Measurements from ENCODE around the gene NADK2.
"Not testable (repeated sequence)": the region's sequence is repeated elsewhere in the genome, so short reads cannot be mapped to it uniquely, and the experiment has no call there.

The NADK2 gene, protein sequence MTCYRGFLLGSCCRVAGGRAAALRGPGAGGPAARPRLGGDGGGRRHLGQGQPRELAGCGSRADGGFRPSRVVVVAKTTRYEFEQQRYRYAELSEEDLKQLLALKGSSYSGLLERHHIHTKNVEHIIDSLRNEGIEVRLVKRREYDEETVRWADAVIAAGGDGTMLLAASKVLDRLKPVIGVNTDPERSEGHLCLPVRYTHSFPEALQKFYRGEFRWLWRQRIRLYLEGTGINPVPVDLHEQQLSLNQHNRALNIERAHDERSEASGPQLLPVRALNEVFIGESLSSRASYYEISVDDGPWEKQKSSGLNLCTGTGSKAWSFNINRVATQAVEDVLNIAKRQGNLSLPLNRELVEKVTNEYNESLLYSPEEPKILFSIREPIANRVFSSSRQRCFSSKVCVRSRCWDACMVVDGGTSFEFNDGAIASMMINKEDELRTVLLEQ

DNA sequence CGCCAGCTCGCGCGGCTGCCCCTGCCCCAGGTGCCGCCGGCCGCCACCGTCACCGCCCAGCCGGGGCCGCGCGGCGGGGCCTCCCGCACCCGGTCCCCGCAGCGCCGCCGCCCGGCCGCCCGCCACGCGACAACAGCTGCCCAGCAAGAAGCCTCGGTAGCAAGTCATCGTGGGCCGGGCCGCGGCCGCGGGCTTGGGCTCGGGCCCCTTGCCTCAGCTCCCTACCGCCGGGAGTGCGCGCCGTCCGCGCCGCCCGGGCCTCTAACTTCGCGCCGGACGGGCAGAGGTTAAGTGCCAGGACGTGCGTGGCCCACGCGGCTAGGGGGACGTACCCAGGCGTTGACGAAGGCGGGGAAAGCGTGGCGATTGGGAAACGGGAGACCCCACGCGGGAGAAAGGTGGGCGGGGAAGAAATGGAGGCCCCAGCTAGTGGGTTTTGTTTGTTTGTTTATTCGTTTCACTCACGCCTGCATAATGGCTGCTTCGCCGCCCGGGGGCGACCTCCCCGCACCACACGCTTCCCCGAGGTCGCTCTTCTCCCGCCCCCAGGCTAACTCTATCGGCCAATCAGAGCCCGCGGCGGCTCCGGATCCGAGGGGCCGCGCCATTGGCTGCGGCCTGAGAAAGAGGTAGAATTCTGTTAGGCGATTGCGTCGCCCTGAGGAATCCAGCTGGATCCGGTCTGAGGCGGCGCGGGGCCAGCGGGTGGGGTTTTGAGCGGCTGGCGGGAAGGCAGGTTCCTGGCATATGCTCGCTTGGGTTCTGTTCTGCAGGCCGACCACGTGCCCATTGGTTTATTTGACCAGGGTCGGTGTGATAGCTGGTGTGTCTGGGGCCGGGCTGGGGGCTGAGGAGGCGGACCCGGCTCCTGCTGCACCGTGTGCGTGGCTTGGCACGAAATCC, at the start of gene NADK2:
Gene NADK2 (minus strand): TSS at position 295 of the 903 bp plus-strand sequence. CDS start 127 bp downstream, at position 168.
- H3K4me3 ChIP-seq (ENCODE audit: low read depth, low read length) = peak within 1 kb of the TSS; percentile 66

DNA sequence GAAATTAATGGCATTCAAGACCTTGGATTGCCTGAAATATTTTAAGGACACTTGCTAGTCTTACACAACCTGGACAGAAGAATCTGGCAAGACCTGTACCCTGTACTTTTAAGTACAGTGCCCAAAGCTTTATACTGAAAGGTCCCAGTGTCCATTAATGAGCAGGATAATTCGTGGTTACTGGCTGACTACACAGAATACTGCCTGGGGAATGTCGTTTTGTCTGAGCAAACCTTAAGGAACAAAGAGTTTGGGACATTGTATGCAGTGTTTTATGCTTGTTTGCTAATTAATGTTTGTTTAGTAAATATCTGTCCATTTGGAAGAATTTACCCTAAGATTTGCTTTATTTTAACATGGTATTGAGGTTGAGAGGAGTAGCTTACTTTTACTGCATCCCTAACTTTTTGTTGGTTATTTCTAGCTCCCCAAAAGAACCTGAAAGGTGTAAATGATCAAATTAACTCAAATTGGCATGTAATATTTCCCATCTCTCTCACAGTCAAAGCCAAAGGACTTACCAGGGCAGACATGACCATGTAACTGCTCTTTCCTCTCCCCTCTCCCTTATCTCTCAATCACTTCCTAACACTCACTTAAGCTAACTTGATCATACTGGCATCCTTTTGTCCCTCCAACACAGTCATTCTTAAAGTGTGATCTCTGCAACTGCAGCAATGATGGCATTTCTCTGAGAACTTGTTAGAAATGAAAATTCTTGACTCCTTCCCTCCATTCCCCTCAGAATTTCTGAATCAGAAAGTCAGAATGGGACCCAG, 44.3 kb upstream of the NADK2 start:
- H3K4me3 ChIP-seq (ENCODE audit: low read depth, low read length) = no peak overlapping the region

DNA sequence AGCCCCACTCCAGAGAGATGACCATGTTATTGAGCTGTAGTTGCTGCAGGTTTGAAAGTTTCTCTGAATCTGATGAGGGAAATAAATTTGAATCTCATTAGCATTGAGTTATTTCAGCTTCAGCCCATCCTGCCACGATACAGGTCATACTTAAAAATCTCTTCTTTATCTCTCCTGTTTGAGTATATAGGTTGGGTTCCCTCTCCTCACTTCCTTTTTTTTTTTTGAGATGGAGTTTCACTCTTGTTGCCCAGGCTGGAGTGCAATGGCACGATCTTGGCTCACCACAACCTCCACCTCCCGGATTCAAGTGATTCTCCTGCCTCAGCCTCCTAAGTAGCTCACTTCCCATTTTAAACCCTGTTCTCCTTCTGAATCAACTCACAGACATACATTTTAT, 42.0 kb upstream of the NADK2 start:
- not testable (repeated sequence) for H3K4me3 ChIP-seq (ENCODE audit: low read depth, low read length)

DNA sequence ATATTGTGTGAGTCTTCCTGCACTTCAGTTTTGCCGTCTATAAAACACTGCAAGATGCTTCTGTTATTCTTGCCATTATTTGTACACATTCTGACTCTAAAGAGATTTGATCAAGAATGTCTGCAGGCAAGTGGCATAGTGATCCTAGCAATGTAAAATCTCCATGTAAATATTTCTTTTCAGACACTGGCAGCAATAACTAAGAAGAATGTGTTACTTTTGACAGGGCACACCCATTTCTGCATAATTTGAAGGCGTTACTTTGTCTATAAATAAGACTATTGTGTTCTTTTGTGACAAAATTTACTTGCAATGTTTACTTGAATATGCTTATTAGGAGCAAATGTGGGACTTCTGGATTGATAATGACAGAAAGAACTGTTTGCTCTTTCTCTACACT, 39.9 kb upstream of the NADK2 start:
- no peak overlapping the region for H3K4me3 ChIP-seq (ENCODE audit: low read depth, low read length)

DNA sequence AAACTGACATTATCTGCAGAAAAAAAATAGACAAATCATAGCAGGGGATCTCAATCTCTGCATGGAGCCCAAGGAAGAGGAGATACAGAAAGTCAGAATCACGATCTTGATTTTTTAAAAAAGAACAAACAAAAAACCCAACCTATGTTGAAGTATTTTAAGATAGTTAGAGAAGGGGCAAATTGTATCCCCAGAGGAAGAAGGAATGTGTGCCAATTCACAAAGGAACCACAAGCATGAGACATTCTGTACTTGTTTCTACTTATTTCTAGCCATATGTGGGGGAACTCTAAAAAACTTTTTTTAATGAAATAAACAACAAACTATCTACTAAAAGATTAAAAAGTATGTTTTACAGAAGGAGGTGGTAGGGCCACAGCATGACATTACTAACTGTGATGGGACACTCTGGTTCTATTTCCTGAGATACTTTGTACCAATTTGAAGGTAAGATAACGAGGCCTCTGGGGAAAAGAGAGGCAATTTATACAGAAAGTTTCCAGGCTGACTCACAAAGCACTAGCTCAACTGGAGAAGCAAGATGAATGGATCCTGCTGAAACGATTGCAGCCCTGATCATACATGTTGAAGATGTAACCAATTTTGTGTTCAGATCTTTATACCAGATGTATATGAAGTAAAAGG, 37.5 kb upstream of the NADK2 start:
- H3K4me3 ChIP-seq (ENCODE audit: low read depth, low read length) = no peak overlapping the region

DNA sequence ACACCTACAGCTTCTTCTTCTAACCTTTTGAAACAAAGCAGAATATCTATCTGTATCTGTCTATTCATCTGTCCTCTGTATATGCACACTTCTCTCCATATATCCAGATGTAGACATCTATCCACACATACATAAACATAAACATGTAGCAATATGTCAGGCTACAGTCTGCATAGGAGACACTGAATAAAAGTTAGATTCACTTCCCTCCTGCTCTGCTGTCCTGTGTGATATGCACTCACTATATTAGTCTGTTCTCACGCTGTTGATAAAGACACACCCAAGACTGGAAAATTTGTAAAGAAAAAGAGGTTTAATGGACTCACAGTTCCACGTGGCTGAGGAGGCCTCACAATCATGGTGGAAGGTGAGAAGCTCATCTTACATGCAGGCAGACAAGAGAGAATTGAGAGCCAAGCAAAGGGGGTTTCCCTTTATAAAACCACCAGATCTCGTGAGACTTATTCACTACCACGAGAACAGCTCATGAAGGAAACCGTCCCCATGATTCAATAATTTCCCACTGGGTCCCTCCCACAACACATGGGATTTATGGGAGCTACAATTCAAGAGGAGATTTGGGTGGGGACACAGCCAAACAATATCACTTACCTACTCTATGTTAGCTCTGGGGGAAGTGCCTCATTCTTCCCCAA, 35.9 kb upstream of the NADK2 start:
- no peak overlapping the region for H3K4me3 ChIP-seq (ENCODE audit: low read depth, low read length)

DNA sequence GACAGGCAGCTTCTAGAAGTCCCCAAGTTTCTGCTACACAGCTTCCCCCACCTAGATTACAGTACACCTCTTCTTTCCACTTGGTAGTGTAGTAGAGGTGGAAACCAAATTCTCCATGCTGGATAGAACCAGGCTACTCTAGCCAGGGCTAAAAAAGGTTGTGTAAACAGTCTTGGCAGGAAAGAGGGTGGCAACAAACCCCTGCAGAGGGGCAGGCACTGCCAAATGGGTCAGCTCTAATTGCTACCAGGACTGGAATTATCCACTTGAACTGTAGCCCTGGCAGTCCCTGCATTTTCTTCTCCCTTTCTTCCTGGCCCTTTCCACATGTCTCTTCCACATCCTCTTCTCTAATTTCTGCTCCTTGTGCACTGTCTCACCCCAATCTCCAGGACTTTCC, 35.1 kb upstream of the NADK2 start:
- H3K4me3 ChIP-seq (ENCODE audit: low read depth, low read length) = no peak overlapping the region

DNA sequence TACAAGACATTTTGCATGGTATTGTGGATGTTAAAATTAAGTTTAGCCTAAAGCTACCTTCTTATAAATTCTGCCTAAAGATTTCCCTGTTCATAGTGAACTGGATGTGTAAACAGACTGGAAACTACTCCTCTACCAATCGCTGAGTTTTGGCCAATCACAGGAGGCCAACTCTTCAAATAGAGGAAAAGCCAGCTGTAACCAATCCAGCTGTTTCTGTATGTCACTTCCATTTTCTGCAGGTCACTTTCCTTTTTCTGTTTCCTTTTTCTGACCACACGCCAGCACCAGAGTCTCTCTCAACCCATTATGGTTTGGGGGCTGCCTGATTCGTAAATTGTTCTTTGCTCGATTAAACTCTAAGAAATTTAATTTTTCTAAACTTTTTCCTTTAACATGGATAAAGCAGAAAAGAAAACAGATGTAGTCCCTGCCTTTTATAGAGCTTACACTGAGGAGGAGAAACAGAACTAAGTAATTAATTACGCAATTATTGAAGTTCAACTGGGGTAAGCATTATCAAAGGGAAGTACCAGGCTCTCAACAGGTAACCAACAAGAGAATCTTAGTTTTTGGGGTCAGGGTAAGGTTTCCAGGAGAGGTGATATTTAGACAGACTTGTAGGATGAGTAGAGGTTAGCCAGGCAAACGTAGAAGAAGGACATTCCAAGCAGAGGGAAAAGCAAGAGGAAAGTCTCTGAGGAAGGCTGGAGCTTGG, 32.2 kb upstream of the NADK2 start:
- no peak overlapping the region for H3K4me3 ChIP-seq (ENCODE audit: low read depth, low read length)

DNA sequence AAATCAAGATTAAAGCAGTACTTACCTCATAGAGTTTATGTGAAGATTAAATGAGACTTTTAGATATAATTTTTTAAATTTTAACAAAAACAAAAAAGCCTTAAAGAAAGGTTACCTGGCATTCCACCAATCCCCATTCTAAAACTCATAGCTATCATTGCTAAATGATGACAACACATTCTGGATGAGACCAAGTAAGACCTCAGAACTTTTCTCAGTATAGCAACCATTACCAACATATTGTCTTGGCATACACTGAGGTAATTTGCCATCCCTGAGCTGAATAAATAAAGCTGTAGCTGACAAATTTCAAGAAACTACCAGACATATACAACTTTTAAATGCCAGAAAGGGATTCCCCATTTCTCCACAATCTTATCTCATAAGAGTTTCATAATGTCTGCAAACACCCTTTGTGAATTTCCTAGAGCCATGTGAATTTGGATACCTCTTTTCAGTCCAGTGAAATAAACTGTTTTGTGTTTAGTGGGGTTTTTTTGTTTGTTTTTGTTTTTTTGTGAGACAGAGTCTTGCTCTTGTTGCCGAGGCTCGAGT, 30.5 kb upstream of the NADK2 start:
- no peak overlapping the region for H3K4me3 ChIP-seq (ENCODE audit: low read depth, low read length)

DNA sequence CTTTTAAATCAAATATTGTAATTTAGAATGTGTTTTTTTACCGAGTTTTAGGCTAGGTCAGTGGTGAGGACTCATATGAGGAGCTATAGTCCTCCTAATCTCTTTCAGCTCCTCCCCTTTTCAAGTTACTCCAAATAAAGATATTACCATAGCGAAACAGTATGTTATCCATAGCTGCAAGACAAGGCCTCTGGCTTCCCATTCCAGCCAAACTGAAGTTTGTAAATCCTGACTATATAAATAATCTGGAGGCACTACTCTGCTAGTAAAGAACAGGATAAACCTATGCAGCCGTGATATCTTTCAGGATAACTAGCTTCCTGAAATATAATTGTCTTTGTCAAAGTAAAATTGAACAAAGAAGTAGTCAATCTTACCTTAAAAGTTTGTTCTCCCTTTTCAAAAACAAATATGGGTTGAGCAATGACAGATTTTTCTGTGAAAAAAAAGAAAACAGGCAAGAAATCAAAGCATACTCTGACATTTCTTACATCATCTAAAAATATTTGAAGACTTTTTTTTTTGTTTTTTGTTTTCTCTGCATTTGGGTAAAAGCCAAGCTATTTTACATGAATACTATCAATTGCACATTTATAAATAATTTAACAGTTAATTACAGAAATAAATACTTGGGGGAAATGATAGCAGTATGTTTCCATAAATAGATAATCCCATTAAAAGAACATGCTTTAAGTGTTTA, 29.3 kb upstream of the NADK2 start:
- H3K4me3 ChIP-seq (ENCODE audit: low read depth, low read length) = no peak overlapping the region

DNA sequence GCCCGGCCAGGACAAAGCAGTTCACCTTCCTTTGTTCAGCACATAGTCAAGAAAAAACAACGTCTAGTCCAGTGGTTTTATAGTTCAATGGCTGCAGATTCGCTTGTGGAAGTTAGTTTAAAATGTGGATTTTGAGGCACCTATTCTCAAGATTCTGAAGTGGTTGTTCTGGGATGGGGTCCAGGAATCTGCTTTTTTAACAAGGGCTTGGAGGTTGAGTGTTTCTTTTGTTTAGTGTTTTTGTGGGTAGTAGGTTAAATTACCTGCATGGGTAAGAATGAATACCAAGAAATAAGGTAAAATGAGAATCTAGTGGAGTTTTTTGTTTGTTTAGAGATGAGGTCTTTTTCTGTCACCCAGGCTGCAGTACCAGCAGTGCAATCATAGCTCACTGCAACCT, 28.4 kb upstream of the NADK2 start:
- no peak overlapping the region for H3K4me3 ChIP-seq (ENCODE audit: low read depth, low read length)

DNA sequence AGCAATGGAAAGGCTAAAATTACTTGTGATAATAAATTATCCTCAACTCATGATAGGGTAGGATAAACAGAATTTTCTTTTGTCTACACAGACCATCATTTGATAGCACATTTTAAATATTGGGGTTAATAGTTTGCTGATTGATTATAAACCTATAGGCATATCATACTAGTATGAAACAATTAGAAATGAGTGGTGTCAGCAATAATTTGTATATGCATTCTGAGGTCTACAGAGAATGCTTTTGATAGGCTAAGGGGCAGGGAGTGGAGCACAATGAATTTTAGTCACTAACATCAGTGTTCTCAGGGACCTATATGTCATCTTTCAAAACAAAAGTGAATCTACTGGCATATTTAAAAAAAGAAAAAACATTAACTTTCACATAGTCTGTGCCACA, 27.8 kb upstream of the NADK2 start:
- no peak overlapping the region for H3K4me3 ChIP-seq (ENCODE audit: low read depth, low read length)

DNA sequence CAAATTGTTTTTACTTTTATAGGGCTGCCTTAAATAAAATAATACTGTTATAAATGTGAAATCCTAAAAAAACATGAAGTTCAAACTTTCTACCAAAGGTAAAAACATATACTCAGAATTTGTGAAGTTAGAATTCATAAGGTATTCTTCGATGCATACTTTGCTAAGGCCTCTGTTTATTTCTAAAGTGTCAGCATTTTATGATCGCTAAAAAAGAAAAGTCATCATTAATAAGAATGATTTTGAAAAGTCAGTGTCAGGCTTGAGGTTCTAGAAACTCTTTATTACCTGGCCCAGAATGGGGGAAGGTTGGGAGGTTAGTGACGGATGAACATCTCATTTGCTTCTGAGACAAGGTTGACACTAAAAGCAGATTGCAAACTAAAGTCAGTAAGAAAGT, 26.2 kb upstream of the NADK2 start:
- H3K4me3 ChIP-seq (ENCODE audit: low read depth, low read length) = no peak overlapping the region

DNA sequence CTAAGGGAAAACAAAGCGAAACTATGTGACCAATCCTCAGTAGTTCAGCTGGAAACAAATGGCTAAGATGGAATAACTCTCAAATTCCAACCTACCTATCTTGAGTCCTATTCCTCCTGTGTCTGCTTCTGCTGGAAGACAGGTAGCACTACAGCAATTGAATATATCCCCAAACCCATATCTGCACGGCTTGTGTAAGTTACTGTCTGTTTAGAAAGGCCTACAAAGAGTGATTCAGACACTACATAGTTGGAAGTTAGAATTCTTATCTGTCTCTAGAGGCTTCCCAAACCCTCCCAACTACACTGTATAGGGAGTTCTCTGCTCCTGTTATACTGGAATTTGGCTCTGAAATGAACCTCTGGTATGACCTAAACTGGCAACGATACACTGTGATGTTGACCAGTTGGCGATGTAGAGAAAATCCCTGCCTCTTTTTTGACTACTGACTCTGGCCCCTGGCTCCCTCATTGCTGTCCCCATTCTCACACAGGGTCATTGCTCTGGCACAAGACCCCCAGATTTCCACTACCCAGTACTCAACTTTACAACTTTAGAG, 22.6 kb upstream of the NADK2 start:
- H3K4me3 ChIP-seq (ENCODE audit: low read depth, low read length) = no peak overlapping the region

DNA sequence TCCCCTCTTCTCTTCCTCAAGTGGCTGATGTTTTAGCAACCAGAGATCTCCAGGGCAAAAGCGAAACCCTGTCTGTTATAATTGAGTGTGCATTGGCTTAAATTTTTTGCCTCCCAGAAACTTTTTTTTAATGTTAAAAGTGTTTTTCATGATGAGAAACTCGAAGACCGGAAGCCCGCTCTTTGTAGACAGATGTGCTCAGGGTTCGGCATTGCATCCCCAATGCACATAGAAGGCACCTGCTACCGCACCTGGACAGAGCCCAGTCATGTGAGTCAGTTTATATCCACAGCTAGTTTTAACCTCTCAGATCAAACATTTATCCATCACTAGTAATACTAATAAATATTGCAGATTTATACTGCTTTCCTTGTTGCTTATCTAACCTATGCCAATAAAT, 19.5 kb upstream of the NADK2 start:
- no peak overlapping the region for H3K4me3 ChIP-seq (ENCODE audit: low read depth, low read length)

DNA sequence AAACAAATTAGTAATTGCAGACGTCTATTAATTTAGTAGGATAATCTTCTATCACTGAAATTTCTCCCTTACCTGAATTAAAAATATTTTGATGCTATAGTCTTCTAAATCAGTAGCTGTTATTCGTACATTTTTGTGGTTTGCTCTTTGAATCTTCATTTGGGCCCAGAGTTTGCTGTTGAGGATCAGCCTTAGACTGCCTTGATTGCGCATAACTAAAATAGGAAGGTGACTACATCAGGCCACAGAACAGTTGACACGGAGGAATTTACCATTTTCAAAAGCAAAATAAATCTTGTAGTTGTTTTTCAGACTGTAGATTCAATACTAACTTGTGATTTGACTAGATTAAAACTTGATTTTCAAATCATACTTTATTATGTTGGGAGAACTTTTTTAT, 11.8 kb upstream of the NADK2 start:
- no peak overlapping the region for H3K4me3 ChIP-seq (ENCODE audit: low read depth, low read length)

DNA sequence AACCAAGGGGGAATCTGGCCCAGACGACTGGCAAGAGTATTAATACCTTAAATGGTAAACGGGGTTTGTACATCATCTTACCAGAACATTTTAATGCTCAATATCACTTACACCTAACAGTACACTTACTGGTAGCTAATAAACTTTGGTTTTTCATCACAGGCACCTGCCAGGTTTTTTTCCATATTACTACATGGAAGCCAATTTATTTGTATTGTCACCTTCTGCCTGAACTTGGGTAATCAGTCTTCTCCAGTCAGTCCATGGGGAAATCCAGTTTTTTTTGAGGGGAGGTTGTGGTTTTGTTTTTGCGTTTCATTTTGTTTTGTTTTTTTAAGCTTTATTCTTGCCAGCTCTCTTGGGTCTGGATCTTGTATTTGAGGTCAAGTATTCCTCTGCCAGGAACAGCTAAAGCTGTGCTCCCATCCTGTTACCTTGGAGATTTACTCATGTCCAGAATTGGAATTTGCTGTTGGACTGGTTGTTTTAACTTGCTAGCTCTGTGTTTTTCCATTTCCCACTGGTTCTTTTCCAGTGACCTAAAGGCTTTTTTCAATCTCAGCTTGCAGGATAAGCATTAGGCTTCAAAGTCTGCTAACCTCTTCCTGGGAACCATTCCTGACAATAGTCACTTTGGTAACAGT, 11.1 kb upstream of the NADK2 start:
- H3K4me3 ChIP-seq (ENCODE audit: low read depth, low read length) = no peak overlapping the region

DNA sequence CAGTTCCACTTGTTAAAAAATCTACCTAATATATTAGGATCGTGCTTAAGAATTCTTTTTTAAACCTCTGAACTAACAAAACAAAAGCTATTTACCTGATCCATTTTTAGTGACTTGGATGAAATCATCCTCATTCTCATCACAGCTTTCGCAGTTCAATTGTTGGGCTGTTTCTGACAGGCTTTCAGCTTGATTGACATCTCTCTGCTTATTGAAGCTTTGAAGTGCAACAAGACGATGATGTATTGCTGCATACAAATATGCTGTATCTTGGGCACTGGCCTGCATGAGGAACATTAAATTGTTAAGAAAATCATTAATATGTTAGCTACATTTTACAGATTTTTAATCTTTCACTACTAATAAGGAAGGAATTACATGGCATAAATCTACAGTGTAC, 9.5 kb upstream of the NADK2 start:
- H3K4me3 ChIP-seq (ENCODE audit: low read depth, low read length) = no peak overlapping the region
